AG08396 (cell line): ENCODE results near the gene DTNBP1.
"Not testable (repeated sequence)": the region's sequence is repeated elsewhere in the genome, so short reads cannot be mapped to it uniquely, and the experiment has no call there.

ENCODE experiments used
- DNase-seq: peaks from one replicate; pipeline ENCODE4 v3.0.0; 2012; ENCODE audit warnings: low spot score, mixed read lengths

Gene DTNBP1

GRCh38 chr6:15556711-15557110, 106.1 kb downstream of the DTNBP1 start:
- DNase-seq: no peak

GRCh38 chr6:15555101-15556038, 107.5 kb downstream of the DTNBP1 start:
- no peak for DNase-seq

- no peak for DNase-seq
These were observed 108.1 kb downstream of the DTNBP1 start for GRCh38 chr6:15554728-15555100.

- DNase-seq: no peak
These were observed 109.0 kb downstream of the DTNBP1 start for GRCh38 chr6:15553736-15554294.

GRCh38 chr6:15553031-15553430, 109.8 kb downstream of the DTNBP1 start:
- no peak for DNase-seq

GRCh38 chr6:15551798-15552197, 111.0 kb downstream of the DTNBP1 start:
- no peak for DNase-seq

GRCh38 chr6:15551262-15551661, 111.6 kb downstream of the DTNBP1 start:
- no peak for DNase-seq

GRCh38 chr6:15550546-15551123, 112.2 kb downstream of the DTNBP1 start:
- DNase-seq: no peak

GRCh38 chr6:15549371-15549770, 113.5 kb downstream of the DTNBP1 start:
- no peak for DNase-seq

GRCh38 chr6:15547400-15547799, 115.4 kb downstream of the DTNBP1 start:
- no peak for DNase-seq

- DNase-seq: no peak
These were observed 116.2 kb downstream of the DTNBP1 start for GRCh38 chr6:15546591-15546990.

GRCh38 chr6:15544321-15544900, 118.4 kb downstream of the DTNBP1 start:
- DNase-seq: no peak

GRCh38 chr6:15543332-15543917, 119.4 kb downstream of the DTNBP1 start:
- not testable (repeated sequence) for DNase-seq

- DNase-seq: no peak
These were observed 123.0 kb downstream of the DTNBP1 start for GRCh38 chr6:15539722-15540270.

- no peak for DNase-seq
These were observed 123.9 kb downstream of the DTNBP1 start for GRCh38 chr6:15538766-15539495.

GRCh38 chr6:15538106-15538505, 124.7 kb downstream of the DTNBP1 start:
- DNase-seq: no peak

- no peak for DNase-seq
These were observed 126.5 kb downstream of the DTNBP1 start for GRCh38 chr6:15536198-15536955.

- DNase-seq: no peak
These were observed 127.2 kb downstream of the DTNBP1 start for GRCh38 chr6:15535495-15536197.

GRCh38 chr6:15534974-15535373, 127.9 kb downstream of the DTNBP1 start:
- no peak for DNase-seq
